NCI-H1417 (cell line): Measurements from ENCODE around the gene WWOX.

Source experiments
- DNase-seq, 3 experiments: peaks; one replicate each; lab custom pipeline; 2025; lab: John Stamatoyannopoulos, UW

The WWOX gene

DNA sequence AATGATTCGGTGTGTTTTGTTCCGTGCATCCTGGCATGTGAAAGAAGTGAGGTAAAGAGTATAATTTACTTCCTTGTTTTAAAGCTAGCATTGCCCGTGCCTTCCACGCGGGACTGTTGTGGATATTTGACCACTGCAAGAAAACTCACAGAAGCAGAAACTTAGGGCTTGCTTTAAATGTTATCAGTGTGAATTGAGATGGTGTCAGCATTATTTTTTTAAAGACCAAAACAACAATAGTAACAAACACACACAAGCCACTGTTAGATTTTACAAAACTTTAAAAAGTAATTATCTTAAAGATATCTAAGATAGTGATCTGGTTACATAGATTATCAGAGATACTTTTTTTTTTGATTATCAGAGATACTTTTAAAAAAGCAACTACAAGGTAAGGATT is 47.4 kb downstream of the WWOX start:
- no peak for DNase-seq

- DNase-seq: peak in 1 of 3 experiments; percentile 23
These were observed 48.5 kb downstream of the WWOX start for GRCh38 chr16:78147911-78148401.

DNA sequence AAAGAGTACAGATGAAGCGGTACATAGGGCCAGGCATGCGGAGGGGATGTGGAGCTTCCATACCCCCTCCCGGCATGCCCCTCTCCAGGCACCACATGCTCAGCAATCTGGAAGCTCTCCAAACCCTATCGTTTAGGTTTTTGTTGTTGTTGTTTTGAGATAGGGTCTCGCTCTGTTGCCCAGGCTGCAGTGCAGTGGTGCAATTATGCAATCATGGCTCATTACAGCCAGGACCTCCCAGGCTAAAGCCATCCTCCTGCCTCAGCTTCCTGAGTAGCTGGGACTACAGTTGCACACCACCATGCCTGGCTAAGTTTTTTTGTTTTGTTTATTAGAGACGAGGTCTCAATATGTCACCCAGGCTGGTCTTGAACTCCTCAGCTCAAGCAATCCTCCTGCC is 50.8 kb downstream of the WWOX start:
- DNase-seq: no peak

DNA sequence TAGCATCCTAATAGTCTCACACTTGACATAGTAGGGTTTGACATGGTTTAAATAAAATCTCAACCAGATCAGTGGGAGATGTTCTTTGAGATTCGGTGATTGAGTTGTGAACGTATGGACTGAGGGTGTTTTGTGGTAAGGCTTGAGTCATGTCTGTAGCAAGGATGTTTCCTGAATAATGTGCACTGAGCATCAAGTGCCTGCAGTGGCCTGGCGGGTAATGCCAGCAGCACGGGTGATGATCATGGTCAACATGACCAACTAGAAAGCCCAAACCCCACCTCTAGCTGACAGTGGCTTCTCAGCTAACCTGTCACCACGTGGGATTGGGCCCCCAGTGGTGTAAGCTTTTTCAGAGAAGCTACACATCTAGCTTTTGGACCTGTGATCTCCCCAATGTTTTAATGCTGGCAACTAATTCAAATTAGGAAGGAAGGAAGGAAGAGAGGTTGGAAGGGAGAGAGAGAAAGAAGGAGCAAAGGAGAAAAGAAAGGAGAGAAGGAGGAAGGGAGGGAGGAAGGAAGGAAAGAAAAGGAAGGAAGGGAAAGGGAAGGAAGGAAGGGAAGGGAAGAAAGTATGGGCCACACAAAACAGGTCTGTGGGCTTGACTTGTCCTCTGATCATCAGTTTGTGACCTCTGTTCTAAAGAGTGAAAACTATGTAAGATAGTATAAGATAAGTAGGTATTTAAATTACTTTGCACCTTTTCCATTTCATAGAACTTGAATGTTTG is 55.4 kb downstream of the WWOX start:
- no peak for DNase-seq

- DNase-seq: no peak
These were observed 56.4 kb downstream of the WWOX start for GRCh38 chr16:78155791-78156345.

GRCh38 chr16:78161023-78161729 is 61.7 kb downstream of the WWOX start:
- DNase-seq: no peak

DNA sequence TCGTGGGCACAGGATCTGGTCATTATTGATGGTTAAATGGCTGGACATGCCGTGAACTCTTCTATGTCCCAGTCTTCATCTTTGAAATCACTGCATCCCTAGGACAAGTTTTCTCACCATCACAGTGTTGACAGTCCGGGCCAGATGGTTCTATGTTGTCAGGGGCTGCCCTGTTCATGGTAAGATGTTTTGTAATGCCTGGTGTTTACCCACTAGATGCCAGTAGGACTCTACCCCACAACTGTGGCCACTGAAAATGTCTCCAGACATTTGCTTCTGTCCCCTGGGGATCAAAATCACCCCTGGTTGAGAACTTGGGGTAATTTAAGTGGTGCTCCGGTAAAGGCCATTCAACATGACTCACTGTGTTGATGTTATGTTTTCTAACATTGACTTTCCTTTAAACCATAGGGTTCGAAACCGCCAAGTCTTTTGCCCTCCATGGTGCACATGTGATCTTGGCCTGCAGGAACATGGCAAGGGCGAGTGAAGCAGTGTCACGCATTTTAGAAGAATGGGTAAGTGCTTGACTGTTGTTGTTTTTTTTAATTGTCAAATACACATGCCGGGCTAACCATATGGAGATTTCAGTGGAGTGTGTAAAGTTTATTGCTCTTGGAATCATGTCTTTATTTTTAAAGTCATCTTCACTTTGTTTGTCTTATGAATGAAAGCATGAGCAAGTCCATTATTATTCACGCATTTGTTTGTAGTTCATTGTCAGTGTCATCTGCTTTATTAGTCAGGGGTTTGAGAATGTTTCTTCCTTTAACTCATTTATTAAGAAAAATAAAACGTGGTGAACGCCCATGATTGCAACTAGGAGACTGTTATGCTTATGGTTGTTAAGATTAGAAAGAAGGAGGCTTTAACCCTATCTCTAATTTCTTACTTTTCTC is 64.6 kb downstream of the WWOX start:
- no peak for DNase-seq

- no peak for DNase-seq
These were observed 71.1 kb downstream of the WWOX start for GRCh38 chr16:78170494-78170933.

GRCh38 chr16:78175287-78175686 is 75.8 kb downstream of the WWOX start:
- DNase-seq: no peak

DNA sequence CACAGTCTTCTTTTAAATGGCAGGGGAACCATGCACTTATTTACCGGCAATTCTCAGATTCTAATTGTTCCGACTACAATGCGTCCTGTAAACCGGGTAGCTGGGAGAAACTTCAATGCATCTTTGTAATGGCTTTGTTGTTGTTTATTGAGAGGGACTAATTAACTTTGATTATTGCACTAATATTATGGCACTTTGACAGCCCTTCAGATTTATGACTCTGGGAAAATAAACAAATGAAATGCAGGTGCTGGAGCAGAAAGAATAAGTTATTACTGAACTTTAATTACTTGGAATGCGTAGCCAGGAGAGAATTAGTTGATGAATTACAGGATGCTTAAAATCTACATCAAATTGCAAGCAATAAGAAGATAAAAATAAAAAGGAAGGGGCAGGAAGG is 77.0 kb downstream of the WWOX start:
- peak in 2 of 3 experiments; percentile 31 to 78 for DNase-seq

DNA sequence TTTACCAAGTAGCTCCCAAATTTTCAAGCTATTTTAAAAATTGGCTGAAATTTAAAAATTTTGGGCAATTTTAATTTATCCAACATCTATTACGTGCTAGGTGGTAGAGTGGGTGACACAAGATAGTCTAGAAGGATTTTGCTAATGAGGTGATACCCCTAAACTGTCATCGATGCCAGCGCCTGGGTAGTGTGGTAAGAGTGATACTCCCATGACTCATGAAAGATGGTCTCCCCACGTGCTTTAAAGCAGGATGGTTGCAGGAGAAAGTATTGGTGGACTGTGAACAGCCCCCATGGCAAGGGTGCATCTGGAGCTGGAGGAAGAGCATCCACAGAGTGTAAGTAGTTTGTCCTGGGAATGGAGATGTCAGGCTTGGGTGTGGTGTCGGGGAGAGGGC is 77.8 kb downstream of the WWOX start:
- no peak for DNase-seq

DNA sequence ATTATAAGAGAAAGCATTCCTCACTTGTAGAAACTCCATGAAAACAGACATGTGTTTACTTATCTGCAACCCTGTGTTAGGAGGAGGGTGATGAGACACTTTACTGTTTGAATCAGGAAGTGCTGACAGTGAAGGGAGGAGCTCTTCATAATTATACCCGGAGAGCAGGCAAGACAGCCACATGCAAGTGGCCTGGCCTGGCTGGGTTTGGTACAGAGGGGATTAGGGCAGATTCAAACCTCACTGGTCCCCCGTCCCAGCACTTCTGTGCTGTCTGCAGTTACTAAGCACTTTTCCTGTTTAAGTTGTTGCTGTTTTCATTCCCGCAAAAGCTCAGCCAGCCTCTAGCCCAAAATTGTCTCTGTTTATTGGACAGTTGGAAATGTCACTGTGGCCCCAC is 78.5 kb downstream of the WWOX start:
- peak in 2 of 3 experiments; percentile 28 to 67 for DNase-seq

DNA sequence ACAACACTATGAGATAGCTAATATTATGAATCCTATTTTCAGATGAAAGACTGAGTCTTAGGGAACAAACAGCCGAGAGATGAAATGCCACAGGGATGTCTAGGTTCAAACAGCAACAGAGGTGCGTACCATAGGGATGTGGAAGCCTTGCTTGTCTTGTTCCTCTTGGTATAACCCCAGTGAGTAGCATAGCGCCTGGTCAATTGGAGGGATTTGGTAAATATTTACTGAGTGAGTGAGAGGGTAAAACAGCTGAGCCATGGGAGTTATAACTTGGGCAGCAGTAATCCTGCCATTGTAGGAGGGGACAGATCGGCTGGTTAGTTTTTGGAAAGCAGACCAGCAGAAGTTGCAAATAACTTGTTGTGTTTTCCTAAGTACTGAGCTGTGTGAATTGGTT is 80.2 kb downstream of the WWOX start:
- peak in 1 of 3 experiments; percentile 15 for DNase-seq

DNA sequence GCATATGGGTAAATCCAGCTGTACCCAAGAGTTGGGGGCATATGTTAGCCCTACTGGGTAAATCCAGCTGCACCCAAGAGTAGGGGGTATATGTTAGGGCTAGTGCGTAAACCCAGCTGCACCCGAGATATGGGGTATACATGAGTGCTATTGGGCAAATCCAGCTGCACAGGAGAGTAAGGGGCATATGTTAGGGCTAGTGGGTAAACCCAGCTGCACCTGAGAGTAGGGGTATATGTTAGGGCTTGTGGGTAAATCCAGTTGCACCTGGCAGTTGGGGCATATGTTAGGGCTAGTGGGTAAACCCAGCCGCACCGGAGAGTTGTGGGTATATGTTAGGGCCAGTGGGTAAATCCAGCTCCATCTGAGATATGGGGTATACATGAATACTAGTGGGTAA is 80.9 kb downstream of the WWOX start:
- DNase-seq: no peak

- DNase-seq: peak; percentile 56 to 84 (median 71)
These were observed 84.2 kb downstream of the WWOX start for GRCh38 chr16:78183437-78184237.

DNA sequence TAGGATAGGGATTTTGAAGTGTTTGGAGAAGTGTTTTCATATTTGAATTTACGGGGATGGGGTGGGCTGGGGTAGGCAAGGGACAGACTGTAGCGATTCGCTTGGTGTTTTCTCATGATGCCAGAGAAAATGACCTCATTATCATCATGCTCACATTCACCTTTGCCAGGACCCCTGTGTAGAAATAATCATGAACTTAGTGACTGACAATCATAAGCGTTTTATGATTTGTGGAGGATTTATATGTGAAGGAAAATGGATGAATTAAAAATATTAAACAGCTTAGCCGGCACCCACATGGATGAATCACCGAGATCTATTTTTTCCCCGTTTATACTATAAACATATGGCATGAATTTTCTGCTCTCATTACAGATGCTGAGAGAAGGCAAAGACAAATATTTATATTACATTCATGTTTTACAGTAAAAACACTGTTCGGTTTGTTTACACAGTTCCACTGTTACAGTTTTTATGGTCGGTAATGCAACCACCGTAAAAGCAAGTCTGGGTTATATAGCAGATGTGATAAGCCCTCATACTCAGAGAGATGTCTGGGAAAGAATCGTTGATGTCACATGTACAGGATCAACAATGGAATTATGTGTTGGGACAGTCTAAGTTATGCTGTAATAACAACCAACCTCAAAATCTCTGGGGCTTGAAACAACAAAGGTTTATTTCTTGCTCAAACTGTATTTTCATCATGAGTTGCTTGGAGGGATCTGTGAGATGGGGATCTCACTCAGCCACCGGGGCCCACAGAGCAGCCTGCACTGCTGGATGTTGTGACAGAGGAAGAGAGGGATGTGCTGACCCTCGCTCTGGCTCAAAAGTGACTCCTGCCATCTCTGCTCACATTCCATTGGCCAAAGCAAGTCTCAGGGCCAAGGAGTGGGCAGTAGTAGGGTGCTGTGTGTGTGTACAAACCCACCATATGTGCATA is 85.1 kb downstream of the WWOX start:
- peak; percentile 54 to 84 (median 71) for DNase-seq

DNA sequence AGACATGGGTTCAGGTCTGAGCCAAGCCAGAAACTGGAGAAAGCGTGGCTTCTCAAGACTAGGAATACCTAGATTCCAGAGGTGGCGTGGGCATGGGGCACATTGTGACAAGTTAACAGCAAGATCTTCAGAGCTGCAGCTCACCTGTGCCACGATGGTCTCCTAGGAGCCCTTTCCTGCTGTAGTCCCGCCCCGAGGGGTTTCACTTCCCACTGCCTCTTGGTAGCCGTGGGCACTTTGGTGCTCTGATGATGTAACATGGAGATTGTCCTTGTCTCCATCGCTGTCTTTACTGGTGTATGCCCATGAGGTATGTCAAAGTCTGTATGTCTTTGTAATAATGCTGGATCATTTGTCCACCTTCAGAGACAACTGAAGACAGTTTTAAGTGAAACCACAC is 89.7 kb downstream of the WWOX start:
- DNase-seq: no peak

GRCh38 chr16:78192734-78193488 is 93.5 kb downstream of the WWOX start:
- DNase-seq: no peak

DNA sequence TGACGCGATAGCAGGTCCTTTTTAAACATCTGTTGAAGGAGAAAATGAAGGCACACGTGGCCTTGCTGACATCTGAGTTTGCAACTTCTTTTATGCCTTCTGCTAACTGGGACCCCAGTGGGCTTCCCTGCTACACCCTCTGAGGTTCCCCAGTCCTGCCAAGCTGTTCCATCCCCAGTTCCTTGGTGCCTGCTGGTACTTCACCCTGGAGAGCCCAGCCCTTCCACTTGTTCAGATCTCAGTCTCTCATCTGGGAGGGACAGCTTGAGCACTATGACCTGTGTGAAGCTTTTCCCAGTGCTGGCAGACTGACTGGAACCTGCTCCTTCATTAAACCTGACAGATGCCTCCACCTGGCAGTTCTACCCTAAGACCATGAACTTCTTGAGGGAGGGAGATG is 95.5 kb downstream of the WWOX start:
- no peak for DNase-seq
